IMR-90 (cell line): Measurements from ENCODE around the gene ULBP2.
"Not testable (repeated sequence)": the region's sequence is repeated elsewhere in the genome, so short reads cannot be mapped to it uniquely, and the experiment has no call there.

ENCODE experiments used
- CEBPB ChIP-seq: IDR thresholded peaks from 2 replicates; pipeline ENCODE4 v1.6.1; 2012; ENCODE audit warnings: low read depth, low read length, improper control_type of control experiment
- CHD1 ChIP-seq: IDR thresholded peaks from 2 replicates; pipeline ENCODE4 v1.6.1; 2012; ENCODE audit warnings: low read depth, low read length, improper control_type of control experiment
- FOS ChIP-seq: fragments of 150-350 bp; IDR thresholded peaks from 2 replicates; pipeline ENCODE4 v1.6.1; 2016; ENCODE audit warnings: low read depth, low read length
- MAFK ChIP-seq: IDR thresholded peaks from 2 replicates; pipeline ENCODE4 v1.6.1; 2012; ENCODE audit warnings: low read depth, low read length, improper control_type of control experiment
- POLR2A ChIP-seq: IDR thresholded peaks from 2 replicates; pipeline ENCODE4 v1.6.1; 2012; ENCODE audit warnings: mild to moderate bottlenecking, low read depth, low read length
- RAD21 ChIP-seq: IDR thresholded peaks from 2 replicates; pipeline ENCODE4 v1.6.1; 2012; ENCODE audit warnings: low read length, improper control_type of control experiment
- TF ChIP-seq, protein P1 (sequence below): conservative IDR thresholded peaks from 2 replicates; pipeline ENCODE4 v1.5.1; 2012; ENCODE audit warnings: mild to moderate bottlenecking, low read depth, low read length, improper control_type of control experiment
- TF ChIP-seq, protein P2 (sequence below): fragments of 150-350 bp; IDR thresholded peaks from 2 replicates; pipeline ENCODE4 v1.6.1; 2016; ENCODE audit warnings: low read depth, mild to moderate bottlenecking, low read length, moderate library complexity, borderline replicate concordance
- TF ChIP-seq, protein P3 (sequence below): fragments of 150-350 bp; IDR thresholded peaks from 2 replicates; pipeline ENCODE4 v1.6.1; 2017; ENCODE audit warnings: mild to moderate bottlenecking, antibody characterized with exemption, low read length, low read depth

DNA sequence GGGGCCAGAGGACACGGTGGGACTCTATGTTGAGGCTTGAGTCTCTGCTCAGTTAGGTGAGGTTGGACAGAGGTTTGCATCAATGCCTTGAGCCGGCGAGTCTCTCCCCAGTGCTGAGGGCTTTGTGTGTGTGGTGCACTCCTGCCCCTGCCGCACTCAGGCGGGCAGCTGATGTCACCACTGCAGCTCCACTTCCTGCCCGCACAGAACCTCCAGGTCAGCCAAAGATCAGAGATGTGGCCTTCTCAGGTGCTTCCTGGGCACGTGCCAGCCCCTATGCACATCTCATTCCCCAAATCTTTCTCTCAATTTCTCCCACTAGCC lies 49.6 kb downstream of the ULBP2 start:
- not testable (repeated sequence) for TF ChIP-seq POLR2A, CEBPB, RAD21, FOS, CHD1, MAFK
- TF ChIP-seq, protein P1, sequence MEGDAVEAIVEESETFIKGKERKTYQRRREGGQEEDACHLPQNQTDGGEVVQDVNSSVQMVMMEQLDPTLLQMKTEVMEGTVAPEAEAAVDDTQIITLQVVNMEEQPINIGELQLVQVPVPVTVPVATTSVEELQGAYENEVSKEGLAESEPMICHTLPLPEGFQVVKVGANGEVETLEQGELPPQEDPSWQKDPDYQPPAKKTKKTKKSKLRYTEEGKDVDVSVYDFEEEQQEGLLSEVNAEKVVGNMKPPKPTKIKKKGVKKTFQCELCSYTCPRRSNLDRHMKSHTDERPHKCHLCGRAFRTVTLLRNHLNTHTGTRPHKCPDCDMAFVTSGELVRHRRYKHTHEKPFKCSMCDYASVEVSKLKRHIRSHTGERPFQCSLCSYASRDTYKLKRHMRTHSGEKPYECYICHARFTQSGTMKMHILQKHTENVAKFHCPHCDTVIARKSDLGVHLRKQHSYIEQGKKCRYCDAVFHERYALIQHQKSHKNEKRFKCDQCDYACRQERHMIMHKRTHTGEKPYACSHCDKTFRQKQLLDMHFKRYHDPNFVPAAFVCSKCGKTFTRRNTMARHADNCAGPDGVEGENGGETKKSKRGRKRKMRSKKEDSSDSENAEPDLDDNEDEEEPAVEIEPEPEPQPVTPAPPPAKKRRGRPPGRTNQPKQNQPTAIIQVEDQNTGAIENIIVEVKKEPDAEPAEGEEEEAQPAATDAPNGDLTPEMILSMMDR = not testable (repeated sequence)
- TF ChIP-seq, protein P2, sequence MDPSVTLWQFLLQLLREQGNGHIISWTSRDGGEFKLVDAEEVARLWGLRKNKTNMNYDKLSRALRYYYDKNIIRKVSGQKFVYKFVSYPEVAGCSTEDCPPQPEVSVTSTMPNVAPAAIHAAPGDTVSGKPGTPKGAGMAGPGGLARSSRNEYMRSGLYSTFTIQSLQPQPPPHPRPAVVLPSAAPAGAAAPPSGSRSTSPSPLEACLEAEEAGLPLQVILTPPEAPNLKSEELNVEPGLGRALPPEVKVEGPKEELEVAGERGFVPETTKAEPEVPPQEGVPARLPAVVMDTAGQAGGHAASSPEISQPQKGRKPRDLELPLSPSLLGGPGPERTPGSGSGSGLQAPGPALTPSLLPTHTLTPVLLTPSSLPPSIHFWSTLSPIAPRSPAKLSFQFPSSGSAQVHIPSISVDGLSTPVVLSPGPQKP = not testable (repeated sequence)
- TF ChIP-seq, protein P3, sequence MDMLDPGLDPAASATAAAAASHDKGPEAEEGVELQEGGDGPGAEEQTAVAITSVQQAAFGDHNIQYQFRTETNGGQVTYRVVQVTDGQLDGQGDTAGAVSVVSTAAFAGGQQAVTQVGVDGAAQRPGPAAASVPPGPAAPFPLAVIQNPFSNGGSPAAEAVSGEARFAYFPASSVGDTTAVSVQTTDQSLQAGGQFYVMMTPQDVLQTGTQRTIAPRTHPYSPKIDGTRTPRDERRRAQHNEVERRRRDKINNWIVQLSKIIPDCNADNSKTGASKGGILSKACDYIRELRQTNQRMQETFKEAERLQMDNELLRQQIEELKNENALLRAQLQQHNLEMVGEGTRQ = not testable (repeated sequence)
